Activated naive CD4-positive, alpha-beta T cell (primary cell): ENCODE measurements around the gene ULK1.

Source experiments
- DNase-seq, 4 experiments: peaks; one replicate each; lab custom pipeline; 2025; lab: John Stamatoyannopoulos, UW

The ULK1 gene

DNA sequence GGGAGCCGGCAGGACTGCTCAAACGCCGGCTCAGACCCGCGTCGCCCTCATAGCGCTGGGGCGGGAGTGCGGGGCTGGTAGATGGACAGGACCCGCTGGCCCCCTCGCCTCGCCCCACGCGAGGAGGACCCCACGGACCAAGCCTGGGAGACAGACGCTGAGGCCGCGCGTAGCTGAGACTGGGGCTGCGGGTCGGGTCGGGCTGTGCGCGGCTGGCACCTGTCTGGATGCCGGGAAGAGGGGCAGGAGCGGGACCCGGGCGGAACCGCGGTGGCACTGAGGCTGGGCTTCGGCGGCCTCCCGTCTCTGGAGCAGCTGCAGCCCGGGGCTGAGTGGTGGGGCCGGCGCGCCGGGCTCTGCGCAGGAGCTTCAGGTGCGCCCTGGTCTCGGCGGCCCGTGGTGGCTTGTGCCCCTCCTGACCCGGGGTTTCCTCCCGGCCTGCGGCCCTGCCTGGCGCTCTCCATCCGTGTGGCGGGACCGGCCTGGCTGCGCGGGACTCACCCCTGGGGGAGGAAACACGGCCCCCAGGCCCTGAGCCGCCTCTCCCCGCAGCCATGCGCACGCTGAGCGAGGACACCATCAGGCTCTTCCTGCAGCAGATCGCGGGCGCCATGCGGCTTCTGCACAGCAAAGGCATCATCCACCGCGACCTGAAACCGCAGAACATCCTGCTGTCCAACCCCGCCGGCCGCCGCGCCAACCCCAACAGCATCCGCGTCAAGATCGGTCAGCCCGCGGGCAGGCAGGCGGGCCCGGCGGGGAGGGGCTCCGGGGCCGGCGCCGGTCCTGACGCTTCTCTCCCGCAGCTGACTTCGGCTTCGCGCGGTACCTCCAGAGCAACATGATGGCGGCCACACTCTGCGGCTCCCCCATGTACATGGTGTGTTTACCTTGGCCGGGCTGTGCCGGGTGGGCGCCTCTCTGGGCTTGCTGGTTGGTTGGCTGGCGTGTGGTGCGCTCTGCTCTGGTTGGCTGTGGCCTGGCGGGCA lies 14.0 kb downstream of the ULK1 start:
- no peak for DNase-seq

DNA sequence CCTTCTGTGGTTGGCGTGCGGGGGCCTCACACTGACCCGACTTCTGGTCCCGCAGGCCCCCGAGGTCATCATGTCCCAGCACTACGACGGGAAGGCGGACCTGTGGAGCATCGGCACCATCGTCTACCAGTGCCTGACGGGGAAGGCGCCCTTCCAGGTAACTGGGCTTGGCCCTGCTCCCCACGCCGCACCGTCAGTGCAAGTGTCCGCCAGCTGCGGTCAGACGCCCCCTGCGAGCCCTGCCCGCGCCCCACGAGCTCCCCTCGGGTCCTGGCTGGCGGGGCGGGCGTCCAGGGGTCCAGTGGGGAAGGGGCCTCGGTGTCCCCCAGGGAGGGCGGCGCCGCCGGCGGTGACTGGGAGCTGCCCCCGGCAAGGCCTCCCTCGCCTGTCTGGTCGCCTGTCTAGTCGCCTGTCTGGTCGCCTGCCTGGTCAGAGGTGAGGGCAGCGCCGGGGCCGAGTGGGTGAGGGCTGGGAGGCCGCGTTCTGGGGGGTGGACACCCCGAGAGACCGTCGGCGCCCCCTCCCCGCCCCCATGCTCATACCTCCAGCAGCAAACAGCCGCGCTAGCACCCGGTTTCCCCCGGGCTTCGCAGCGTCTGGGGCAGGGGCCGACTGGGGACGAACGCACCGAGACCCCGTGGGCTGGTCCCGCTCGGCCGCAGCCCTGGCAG lies 14.8 kb downstream of the ULK1 start:
- no peak for DNase-seq

DNA sequence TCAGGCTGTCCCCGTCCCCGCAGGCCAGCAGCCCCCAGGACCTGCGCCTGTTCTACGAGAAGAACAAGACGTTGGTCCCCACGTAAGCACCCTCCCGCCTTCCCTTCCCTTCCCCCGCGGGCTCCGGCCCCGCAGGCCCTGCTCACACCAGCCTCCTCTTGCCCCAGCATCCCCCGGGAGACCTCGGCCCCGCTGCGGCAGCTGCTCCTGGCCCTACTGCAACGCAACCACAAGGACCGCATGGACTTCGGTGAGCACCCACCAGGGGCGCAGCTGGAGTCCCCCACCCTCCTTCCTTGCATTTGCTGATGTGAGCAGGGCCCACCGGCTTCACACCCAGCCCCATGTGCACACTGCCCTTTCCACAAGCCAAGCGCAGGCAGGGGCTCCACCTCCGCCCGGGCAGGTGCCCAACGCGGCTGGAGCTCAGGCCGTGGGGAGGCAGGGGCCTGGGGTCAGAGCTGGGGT lies 15.4 kb downstream of the ULK1 start:
- no peak for DNase-seq

DNA sequence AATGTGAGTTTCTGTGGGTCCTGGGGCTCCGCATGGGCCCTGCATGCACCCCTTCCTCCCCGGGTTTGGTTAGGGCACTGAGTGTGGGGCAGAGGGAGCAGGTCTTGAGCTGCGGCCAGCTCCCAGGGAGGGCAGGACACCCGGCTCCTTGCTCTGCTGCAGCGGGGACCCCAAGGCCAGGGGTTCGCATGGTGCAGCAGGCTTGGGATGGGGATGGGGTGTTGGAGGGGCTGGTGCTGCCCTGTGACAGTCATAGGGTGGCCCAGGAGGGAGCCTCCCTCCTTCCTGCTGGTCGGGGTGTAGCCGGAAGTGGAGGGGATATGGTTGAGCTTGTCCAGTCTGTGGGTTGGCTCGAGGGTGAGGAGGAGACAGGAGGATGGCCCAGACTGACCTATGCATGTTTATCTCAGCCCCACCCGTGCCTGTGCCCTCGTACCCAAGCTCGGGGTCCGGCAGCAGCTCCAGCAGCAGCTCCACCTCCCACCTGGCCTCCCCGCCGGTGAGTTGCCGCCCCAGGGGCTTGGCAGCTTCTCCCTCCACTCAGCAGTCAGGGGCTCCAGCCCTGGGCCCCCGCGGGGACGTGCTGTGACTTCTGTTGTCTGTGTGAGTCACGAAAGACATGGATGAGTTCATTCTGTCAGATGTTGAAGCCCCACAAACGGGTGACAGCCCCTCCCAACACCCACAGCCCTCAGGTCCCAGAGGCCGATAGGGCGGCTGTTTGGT lies 16.0 kb downstream of the ULK1 start:
- no peak for DNase-seq

DNA sequence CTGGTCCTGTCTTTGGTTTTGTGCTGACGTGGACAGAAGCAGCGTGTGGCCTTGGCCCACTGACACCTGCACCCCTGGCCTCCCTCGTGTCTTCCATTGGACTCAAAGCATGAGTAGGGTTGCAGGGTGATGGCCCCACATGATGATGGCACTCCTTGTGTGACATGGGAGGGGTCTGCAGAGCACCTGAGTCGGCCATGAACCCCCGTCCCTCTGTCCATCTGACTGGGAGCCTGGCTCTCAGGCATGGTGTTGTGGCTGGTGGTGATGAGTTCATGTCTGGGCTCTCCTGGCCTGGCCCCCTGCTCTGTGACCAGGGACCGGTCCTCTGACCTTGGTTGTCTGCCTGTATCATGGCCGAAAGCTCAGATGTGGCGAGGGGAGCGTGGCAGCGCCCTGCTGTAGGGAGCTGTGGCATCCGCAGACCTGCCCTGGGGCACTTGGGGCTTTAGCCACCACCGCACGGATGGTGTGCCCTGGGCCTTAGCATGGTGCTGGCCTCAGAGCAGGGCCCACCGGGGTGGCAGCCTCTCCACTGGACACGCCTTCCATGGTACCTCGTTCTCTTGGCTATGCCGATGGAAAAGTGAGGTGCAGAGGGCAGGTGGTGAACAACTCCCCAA lies 16.7 kb downstream of the ULK1 start:
- DNase-seq: no peak

DNA sequence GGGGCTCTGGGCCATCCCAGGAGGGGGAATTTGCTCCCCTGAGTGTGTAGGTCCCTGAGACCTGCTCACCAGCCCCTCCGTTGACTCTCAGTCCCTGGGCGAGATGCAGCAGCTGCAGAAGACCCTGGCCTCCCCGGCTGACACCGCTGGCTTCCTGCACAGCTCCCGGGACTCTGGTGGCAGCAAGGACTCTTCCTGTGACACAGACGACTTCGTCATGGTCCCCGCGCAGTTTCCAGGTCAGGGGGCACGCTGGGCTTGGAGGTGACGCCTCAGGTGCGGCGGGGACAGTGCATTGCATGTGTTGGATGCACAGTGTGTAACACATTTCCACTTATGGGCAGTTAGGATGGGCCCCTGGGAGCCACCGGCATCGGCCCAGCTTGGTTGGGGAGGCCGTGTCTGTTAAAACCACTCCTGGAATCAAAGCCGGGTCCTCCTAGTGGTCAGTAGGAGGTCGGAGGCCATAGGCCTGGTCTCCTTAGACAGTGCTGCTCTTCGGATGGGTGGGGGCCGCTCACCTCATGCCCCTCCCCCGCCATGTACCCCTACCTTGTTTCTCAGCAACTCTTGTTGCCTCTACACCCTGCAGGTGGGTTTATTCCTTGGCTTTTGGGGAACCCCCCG lies 17.5 kb downstream of the ULK1 start:
- no peak for DNase-seq

DNA sequence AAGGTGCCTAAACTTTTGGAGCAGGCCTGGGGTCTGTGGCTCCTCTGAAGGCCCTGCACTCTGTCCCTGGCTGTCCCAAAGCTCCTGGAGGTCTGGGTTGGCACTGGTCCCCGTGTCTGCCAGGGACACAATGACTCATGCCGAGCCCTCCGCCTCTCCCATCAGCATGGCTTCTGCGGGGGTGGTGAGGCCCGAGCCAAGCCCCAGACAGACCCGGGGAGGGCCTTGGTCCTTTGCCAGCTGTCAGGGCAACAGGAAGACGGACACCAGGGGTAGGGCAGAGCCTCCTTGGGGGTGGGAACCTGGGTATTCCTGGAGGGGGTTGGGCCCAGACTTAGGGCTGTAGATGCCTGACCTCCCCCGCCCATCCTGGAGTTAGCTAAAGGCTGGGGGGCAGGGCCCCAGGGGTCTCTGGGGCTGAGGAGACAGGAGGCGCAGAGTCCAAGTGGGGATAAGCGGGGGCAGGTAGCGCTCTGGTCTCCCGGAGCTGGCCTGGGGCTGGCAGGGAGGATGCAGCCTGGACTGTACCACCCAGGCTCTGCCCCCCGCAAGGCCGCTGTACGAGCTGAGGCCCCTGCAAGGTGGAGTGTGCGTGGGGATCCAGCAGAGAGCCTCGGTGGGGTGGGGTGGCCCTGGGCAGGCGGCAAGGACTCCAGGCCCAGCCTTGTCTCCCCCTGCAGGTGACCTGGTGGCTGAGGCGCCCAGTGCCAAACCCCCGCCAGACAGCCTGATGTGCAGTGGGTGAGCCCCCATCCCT lies 18.3 kb downstream of the ULK1 start:
- no peak for DNase-seq

DNA sequence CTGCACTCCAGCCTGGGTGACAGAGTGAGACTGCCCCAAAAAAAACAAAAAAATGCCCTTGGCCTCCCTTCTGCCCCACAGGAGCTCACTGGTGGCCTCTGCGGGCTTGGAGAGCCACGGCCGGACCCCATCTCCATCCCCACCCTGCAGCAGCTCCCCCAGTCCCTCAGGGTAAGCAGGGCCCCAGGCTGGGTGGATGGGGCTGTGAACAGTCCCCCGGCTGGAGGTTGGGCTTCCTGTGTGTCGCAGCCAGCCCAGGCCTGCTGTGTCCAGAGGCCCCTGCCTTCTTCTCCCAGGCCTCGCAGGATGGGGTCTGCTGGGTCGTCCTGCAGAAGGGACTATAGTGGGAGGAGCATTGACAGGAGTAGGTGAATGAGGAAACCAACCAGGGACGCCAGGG lies 19.2 kb downstream of the ULK1 start:
- no peak for DNase-seq

DNA sequence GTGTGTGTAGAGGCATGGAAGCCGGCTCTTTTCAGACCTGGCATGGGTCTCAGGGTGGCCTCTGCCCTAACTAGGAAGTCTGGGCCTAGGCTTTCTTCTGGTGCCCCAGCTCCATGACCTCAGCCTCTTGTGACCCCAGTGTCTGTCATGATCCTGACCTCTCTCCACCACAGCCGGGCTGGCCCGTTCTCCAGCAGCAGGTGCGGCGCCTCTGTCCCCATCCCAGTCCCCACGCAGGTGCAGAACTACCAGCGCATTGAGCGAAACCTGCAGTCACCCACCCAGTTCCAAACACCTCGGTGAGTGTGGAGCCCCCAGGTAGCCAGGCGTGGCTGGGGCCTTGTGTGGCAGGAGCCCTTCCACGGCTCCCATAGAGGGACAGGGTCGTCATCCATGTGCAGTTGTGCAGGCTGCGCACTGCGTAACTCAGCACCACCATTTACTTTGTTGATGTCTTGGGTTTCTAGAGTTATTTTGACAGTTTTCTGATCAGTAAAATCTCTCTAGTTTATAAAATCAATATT lies 19.8 kb downstream of the ULK1 start:
- DNase-seq: no peak

DNA sequence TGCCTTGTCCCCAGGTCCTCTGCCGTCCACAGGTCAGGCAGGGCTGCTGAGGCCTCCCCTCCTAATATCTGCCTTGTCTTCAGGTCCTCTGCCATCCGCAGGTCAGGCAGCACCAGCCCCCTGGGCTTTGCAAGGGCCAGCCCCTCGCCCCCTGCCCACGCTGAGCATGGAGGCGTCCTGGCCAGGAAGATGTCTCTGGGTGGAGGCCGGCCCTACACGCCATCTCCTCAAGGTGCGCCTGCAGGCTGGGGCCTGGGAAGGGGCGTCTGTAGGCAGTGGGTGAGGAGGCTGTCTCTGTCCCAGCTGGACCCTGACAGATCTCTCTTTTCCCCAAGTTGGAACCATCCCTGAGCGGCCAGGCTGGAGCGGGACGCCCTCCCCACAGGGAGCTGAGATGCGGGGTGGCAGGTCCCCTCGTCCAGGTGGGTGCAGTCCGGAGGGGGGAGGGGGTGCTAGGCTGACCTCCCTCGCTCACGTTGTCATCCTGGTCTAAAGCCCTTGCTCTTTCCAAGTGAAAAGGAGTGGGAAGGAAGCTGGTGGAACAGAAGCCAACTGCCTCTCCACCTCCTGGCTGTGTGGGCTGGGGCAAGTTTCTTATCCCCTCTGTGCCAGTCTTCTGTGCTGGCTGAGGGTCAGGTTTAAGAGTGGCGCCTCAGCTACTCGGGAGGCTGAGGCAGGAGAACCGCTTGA lies 20.7 kb downstream of the ULK1 start:
- no peak for DNase-seq

DNA sequence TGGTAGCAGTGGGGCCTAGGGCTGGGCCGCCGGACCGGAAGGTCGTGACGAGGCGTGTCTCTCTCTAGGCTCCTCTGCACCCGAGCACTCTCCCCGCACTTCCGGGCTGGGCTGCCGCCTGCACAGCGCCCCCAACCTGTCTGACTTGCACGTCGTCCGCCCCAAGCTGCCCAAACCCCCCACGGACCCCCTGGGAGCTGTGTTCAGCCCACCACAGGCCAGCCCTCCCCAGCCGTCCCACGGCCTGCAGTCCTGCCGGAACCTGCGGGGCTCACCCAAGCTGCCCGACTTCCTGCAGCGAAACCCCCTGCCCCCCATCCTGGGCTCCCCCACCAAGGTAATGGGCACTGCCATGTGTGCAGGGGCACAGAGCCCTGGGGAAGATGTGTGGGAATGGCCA lies 21.4 kb downstream of the ULK1 start:
- DNase-seq: no peak

DNA sequence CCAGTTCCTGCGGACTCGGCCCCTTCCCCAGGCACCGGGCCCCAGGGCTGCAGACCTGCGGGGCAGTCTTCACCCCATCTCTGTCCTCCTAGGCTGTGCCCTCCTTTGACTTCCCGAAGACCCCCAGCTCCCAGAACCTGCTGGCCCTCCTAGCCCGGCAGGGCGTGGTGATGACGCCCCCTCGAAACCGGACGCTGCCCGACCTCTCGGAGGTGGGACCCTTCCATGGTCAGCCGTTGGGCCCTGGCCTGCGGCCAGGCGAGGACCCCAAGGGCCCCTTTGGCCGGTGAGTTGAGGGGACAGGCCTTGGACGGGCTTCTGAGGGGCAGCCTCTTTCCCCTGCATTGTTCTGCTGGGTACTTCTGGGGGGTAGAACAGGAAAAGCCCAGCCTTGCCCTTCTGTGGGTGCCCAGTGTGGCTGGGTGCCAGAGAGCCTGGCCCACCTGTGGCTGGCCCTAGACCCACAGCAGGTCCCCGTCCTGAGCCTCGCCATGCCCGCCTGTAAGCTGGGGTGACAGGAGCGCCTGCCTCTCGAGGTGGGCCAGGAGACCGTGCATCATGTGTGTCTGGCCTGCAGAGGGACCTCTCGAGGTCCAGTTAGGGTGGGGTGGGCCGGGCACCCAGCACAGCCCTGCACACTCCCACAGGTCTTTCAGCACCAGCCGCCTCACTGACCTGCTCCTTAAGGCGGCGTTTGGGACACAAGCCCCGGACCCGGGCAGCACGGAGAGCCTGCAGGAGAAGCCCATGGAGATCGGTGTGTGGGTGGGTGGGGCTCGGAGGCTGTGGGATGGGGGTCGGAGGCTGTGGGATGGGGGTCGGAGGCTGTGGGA lies 22.1 kb downstream of the ULK1 start:
- DNase-seq: no peak

DNA sequence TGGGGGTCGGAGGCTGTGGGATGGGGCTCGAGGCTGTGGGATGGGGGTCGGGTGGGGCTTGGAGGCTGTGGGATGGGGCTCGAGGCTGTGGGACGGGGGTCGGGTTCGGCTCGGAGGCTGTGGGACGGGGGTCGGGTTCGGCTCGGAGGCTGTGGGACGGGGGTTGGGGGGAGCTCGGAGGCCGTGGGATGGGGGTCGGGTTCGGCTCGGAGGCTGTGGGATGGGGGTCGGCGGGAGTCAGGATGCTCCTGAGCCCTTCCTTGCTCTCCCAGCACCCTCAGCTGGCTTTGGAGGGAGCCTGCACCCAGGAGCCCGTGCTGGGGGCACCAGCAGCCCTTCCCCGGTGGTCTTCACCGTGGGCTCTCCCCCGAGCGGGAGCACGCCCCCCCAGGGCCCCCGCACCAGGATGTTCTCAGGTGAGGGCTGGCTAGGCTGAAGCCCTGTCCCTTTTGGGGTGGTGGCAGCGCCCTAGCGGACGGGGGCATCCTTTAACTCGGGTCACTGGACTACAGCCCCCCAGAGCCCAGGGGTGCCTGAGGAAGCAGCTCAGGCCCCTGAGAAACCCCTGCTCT lies 22.8 kb downstream of the ULK1 start:
- peak in 2 of 4 experiments; percentile 20 to 33 for DNase-seq

DNA sequence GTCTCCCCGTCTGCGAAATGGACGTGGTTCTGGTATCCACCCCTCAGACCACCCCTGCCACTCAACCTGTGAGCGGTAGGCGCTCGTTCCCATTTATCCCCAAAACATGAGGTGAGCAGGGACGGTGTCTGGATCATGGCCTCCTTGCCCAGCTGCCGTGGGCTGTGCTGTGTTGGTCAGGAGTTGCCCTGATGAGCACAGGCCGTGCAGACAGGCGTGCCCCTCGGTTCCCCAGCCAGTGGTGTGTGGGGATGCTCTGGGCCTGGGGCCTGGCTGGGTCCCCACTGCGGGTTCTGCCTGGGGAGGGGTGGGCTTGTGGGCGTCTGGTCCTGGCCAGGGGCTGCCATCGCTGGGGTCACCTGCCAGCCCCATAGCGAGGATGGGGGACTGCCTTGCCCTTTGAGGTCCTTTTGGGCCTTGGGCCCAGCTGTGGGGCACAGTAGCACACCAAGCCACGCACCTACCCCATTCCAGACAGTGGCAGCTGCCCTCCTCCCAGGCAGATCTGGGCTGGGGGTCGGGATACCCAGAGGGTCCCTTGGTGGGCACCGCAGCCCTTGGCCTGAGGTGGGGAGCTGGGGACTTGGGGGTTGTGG lies 23.4 kb downstream of the ULK1 start:
- no peak for DNase-seq

DNA sequence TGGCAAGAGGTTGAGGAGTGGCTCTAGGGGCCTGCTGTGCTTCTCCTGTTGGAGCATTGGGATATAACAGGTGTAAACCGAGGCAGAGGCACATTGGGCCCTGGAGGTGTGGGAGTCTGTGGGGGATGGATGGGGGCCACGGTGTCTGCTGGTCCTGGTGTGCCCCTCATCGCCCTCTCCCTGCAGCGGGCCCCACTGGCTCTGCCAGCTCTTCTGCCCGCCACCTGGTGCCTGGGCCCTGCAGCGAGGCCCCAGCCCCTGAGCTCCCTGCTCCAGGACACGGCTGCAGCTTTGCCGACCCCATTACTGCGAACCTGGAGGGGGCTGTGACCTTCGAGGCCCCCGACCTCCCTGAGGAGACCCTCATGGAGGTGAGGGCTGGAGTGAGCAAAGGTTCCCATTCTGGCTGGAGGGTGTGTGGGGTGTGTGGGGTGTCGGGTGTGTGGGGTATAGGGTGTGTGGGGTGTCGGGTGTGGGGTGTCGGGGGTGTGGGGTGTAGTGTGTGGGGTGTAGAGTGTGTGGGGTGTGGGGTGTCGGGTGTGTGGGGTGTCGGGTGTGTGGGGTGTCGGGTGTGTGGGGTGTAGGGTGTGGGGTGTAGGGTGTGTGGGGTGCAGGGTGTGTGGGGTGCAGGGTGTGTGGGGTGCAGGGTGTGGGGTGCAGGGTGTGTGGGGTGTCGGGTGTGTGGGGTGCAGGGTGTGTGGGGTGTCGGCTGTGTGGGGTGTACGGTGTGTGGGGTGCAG lies 24.1 kb downstream of the ULK1 start:
- DNase-seq: no peak

DNA sequence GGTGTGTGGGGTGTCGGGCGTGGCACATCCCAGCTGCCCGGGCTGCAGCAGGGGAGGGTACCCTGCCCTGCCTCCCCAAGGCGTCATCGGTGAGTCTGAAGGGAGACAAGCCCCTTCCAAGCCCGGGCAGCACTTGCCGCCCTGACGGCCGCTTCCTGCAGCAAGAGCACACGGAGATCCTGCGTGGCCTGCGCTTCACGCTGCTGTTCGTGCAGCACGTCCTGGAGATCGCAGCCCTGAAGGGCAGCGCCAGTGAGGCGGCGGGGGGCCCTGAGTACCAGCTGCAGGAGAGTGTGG lies 24.6 kb downstream of the ULK1 start:
- no peak for DNase-seq

DNA sequence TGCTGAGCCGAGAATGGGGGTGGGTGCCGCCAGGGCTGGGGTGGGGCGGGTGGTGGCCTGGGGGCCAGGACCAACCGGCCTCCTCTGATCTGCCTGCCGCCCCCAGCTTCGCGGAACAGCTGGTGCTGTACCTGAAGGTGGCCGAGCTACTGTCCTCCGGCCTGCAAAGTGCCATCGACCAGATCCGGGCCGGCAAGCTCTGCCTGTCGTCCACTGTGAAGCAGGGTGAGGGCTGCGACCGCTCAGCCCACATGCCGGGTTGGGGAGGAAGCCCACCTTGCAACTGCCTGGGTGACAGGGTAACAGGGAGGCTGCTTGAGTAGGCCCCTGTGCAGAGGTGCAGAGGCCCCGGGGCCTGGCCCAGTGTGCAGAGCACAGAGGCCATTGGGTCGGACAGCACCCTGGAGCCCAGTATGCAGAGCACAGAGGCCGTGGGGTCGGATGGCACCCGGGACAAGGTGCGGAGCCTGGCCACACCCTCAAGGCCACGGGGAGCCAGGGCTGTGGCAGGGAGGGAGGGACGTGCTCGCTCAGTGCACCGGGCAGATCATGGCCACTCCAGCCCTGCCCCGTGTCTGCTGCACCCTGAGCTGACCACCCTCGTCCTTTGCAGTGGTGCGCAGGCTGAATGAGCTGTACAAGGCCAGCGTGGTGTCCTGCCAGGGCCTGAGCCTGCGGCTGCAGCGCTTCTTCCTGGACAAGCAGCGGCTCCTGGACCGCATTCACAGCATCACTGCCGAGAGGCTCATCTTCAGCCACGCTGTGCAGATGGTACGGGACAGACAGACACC lies 25.1 kb downstream of the ULK1 start:
- DNase-seq: no peak
